T-helper 1 cell treated with Interleukin-12 subunit alpha and Interleukin-12 subunit beta and Interleukin-4 antibody, amounts not matched to agents 30 ng/mL and 1 ng/mL, for 36 hours (primary cell): ENCODE results near the gene RAB3GAP2. TPM values are rescaled to one million over a fixed set of nuclear protein-coding genes. Genes with fewer than 3 reads are reported as not detected.
"Not testable (repeated sequence)": the region's sequence is repeated elsewhere in the genome, so short reads cannot be mapped to it uniquely, and the experiment has no call there.

Experiments
- intact Hi-C: fragments of 100-400 bp; cut with micrococcal nuclease; formaldehyde crosslinking; loops from one replicate; pipeline ENCODE4 v1.15.1; 2024
- total RNA-seq: library from RNA; stranded (reverse); gene quantifications from 2 replicates; pipeline ENCODE4 v1.2.3, GENCODE V29; 2022

Gene RAB3GAP2
- total RNA-seq, 1 donor from 2014 or later: 49.1 TPM

GRCh38 chr1:220243947-220244346, 28.3 kb downstream of the RAB3GAP2 start:
- intact Hi-C loops: no loop called here

- intact Hi-C loops: no loop called here
Measured at GRCh38 chr1:220241072-220241663, 31.1 kb downstream of the RAB3GAP2 start.

GRCh38 chr1:220239966-220240365, 32.3 kb downstream of the RAB3GAP2 start:
- intact Hi-C loops: no loop called here

- intact Hi-C loops: no loop called here
Measured at GRCh38 chr1:220239213-220239612, 33.0 kb downstream of the RAB3GAP2 start.

GRCh38 chr1:220236278-220236677, 36.0 kb downstream of the RAB3GAP2 start:
- intact Hi-C loops: not testable (repeated sequence)

GRCh38 chr1:220235462-220235861, 36.8 kb downstream of the RAB3GAP2 start:
- intact Hi-C loops: no loop called here

- intact Hi-C loops: no loop called here
Measured at GRCh38 chr1:220233927-220234326, 38.3 kb downstream of the RAB3GAP2 start.

GRCh38 chr1:220229771-220230170, 42.5 kb downstream of the RAB3GAP2 start:
- intact Hi-C loops: no loop called here

GRCh38 chr1:220227393-220227792, 44.9 kb downstream of the RAB3GAP2 start:
- intact Hi-C loops: no loop called here

GRCh38 chr1:220226752-220227151, 45.5 kb downstream of the RAB3GAP2 start:
- intact Hi-C loops: no loop called here

- intact Hi-C loops: no loop called here
Measured at GRCh38 chr1:220225957-220226356, 46.3 kb downstream of the RAB3GAP2 start.

GRCh38 chr1:220224611-220225124, 47.6 kb downstream of the RAB3GAP2 start:
- intact Hi-C loops: no loop called here

GRCh38 chr1:220224033-220224432, 48.2 kb downstream of the RAB3GAP2 start:
- intact Hi-C loops: no loop called here

- intact Hi-C loops: no loop called here
Measured at GRCh38 chr1:220222939-220223338, 49.3 kb downstream of the RAB3GAP2 start.

GRCh38 chr1:220221670-220222069, 50.6 kb downstream of the RAB3GAP2 start:
- intact Hi-C loops: no loop called here

- intact Hi-C loops: no loop called here
Measured at GRCh38 chr1:220221269-220221668, 51.0 kb downstream of the RAB3GAP2 start.

- intact Hi-C loops: not testable (repeated sequence)
Measured at GRCh38 chr1:220220699-220221040, 51.6 kb downstream of the RAB3GAP2 start.

GRCh38 chr1:220219865-220220698, 52.2 kb downstream of the RAB3GAP2 start:
- intact Hi-C loops: loop anchor here (2.0 kb wide), 1 partner anchor 513 kb away; no protein-coding TSS in a partner anchor

GRCh38 chr1:220219136-220219442, 53.2 kb downstream of the RAB3GAP2 start:
- intact Hi-C loops: loop anchor here (2.0 kb wide), 1 partner anchor 514 kb away; no protein-coding TSS in a partner anchor

- intact Hi-C loops: loop anchor here (1.0 to 2.0 kb wide), 3 partner anchors 54 to 514 kb away; partner anchors contain the start of gene RAB3GAP2
Measured at GRCh38 chr1:220218397-220219135, 53.7 kb downstream of the RAB3GAP2 start.

GRCh38 chr1:220217383-220217988, 54.8 kb downstream of the RAB3GAP2 start:
- intact Hi-C loops: loop anchor here (1.0 kb wide), 1 partner anchor 226 kb away; no protein-coding TSS in a partner anchor
